SK-N-DZ (cell line): ENCODE data around the gene EFHD2.
"Not testable (repeated sequence)": the region's sequence is repeated elsewhere in the genome, so short reads cannot be mapped to it uniquely, and the experiment has no call there.

Experiments
- DNase-seq: peaks from one replicate; pipeline ENCODE4 v3.0.0-alpha.2; 2015; ENCODE audit warnings: low spot score

Gene EFHD2

GRCh38 chr1:15430787-15431570 lies 21.3 kb downstream of the EFHD2 start:
- peak; percentile 61 for DNase-seq

DNA sequence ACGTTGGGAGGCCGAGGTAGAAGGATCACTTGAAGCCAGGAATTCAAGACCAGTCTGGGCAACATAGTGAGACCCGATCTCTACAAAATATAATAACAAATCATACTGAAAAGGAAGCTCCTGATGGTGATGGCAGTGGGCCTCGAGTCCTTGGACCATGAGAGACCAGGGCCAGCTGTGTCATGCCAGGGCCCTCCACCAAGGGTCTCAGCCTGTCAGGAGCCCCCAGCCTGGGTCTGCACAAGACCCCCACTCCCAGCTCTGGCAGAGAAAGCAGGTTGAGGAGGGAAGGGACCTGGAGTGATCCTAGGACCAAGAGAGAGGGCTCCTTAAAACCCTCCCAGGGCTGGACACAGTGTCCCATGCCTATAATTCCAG lies 21.9 kb downstream of the EFHD2 start:
- DNase-seq: no peak

- DNase-seq: no peak
Observed at GRCh38 chr1:15432324-15432723, 22.6 kb downstream of the EFHD2 start.

DNA sequence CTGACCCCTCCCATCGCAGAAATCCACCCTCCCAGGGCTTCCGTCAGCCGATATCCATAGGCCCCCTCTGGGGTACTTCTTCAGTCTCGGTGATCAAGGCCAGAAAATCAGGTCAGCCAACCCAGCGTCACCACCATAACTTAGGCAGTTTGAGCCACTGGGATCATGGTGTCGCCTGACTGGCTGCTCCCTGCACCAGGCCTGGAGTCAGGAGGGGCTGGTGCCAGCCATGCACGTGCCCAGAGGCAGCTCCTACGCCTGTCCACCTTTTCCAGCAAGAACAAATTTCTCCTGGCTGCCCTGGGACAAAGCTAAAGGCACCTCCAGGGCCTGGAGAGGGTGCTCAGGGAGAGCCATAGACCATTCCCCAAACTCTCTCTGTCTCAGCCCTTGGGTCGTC lies 23.8 kb downstream of the EFHD2 start:
- DNase-seq: no peak

- DNase-seq: not testable (repeated sequence)
Observed at GRCh38 chr1:15434739-15435138, 25.1 kb downstream of the EFHD2 start.

DNA sequence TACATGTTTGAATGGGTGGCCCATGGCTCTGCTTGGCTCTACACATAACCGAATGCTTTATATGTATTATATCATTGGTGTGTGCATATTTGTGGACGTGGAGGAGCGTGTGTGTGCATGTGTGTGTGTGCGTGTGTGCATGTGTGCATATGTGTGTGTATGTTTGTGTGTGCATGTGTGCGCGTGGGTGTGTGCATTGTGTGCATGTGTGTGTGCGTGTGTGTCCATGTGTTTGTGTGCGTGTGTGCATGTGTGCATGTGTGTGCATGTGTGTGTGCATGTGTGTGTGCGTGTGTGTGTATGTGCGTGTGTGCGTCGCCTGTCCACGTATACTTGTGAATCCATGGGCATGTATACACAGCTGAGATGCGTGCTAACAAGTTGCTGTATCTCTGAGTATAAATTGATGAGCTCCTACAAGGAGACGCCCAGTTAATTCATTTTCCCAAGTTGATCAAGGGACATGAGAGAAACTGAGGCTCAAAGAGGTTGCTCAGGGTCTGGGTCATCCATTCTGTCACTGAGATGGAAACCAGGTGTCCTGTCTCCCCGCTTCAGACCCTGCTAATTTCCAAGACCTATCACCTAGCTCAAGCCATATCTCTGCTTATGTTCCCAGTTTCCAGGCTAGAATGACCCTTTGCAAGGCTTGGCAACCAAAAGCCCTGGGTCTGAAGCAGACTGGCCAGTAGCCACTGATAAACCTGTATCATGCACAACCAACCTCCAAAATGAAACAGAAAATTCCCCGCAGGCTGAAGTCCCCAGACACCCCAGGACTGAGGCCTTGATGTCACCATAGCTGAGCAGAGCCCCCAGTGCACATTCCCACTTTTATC lies 25.8 kb downstream of the EFHD2 start:
- DNase-seq: no peak

DNA sequence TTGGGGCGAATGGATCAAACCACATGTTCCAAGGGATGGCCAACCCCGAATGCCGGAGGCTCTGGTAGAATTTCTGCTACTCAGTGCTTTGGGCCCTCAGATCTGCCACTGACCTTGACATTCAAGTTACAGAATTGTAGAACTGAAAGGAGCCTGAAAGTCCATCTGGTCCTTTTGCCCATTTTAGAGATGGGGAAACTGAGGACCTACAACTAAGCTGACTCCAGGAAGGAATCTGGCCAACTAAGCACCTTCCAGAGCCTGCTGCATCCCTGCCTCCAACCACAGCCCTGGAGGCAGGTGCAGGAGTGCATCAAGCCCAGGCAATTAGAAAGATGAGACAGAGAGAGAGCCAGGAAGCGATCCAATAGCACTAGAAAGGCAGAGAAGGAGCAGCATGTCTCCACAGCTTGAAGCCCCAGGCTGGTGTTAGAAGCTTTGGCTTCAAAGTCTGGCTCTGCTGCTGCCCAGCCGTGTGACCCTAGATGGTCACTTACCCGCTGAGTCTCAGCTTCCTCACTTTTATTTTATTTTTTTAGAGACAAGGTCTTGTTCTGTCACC lies 27.3 kb downstream of the EFHD2 start:
- DNase-seq: no peak

GRCh38 chr1:15439325-15439724 lies 29.6 kb downstream of the EFHD2 start:
- DNase-seq: no peak

GRCh38 chr1:15440357-15440756 lies 30.7 kb downstream of the EFHD2 start:
- no peak for DNase-seq

DNA sequence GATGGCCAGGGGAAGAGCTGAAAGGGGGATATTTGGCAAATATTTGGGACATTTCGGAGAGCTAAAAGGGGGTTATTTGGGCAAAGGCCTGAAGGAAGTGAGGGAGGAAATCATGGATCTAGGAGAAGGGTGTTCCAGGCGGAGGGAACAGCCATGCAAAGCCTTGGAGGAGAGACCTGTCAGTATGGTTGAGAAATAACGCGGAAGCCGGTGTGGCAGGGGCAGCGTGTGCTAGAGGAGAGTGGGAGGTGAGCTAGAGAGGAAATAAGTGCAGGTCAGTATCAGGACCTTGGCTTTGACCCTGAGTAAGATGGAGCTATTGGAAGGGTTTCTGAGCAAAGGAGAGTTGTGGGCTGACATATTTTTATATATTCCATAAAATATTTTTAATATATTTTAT lies 31.6 kb downstream of the EFHD2 start:
- no peak for DNase-seq

DNA sequence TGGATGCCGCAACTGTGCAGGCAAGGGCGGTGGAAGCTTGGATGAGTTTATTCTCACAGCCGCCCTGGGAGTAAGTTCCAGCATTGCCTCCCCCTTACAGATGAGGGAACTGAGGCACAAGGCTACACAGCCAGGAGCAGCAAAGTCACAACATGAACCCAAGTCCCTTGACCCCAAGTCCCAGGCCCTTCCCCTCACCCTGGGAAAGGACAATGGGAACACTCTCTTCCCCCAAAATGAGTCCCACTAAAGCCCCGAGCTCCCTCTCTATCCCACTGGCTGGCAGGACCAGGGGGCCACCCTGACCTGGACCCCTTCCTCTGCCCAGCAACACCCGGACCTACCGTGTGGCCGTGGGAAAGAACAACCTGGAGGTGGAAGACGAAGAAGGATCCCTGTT lies 32.4 kb downstream of the EFHD2 start:
- no peak for DNase-seq

DNA sequence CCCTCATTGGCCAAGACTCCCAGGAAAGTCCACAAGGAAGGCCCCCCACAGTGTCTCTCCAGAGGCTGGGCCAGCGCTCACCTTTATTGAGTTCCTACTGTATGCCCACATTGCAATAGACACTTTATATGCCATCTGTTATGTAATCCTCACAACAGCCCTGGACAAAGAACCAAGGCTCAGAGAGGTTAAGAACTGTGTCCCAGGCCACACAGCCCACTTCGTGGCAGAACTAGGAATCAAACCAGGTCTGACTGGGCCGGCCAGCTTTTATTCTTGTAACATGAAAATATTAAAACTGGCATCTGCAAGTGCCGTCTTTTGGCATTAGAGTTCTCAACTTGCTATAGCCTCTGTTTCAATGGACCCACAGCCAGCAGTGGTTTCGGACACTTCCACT lies 33.1 kb downstream of the EFHD2 start:
- no peak for DNase-seq

DNA sequence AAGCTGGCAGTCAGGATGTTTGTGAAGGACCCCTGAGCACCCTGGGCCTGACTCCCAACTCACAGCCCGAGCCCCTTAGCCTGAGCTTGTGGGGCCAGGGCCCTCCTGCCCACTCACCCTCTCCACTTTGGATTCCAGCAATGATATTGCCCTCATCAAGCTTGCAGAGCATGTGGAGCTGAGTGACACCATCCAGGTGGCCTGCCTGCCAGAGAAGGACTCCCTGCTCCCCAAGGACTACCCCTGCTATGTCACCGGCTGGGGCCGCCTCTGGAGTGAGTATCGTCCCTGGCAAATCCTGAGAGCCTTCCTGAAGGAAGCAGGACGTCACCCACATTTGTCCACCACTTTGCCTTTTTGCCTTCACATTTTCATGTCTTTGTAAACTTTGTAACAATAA lies 33.6 kb downstream of the EFHD2 start:
- DNase-seq: no peak

GRCh38 chr1:15444468-15445389 lies 35.0 kb downstream of the EFHD2 start:
- DNase-seq: peak; percentile 86

GRCh38 chr1:15445390-15446122 lies 35.9 kb downstream of the EFHD2 start:
- no peak for DNase-seq

DNA sequence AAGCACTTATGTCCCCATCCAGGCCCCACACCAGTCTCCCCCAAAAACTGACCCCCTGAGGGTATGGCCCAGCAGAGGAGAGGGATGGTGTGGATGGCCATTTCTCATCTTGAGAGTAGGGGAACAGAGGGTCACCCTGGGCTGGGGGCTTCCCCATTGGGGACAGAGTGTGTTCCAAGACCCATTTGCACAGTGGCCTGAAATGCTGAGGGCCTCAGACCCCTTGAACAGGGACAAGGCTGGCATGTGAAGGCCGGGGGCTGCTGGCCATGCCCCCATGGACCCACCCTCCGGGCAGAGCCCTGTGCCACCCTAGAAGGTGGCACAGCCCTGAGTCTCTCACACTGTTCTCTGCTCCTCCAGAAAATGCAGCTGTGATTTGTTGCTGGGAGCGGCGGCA lies 36.5 kb downstream of the EFHD2 start:
- DNase-seq: no peak

GRCh38 chr1:15448877-15449462 lies 39.3 kb downstream of the EFHD2 start:
- DNase-seq: no peak

DNA sequence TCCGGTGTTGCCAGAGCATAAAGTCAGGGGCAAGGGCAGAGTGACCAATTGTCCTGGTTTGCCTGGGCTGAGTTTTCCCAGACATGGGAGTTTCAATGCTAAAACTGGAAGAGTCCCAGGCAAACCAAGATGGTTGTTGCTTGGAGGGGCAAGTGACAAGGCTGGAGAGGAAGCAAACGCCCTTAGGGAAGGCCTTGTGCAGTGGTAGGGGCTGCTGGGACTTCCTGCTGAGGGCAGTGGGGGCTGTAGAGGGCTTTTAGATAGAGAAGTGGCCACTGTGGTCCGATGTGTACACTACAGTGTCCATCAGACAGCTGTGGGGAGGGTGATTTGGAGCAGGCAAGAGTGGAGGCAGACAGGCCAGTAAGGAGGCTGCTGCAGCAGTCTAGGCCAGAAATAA lies 39.9 kb downstream of the EFHD2 start:
- DNase-seq: no peak

- no peak for DNase-seq
Observed at GRCh38 chr1:15451014-15451722, 41.5 kb downstream of the EFHD2 start.

DNA sequence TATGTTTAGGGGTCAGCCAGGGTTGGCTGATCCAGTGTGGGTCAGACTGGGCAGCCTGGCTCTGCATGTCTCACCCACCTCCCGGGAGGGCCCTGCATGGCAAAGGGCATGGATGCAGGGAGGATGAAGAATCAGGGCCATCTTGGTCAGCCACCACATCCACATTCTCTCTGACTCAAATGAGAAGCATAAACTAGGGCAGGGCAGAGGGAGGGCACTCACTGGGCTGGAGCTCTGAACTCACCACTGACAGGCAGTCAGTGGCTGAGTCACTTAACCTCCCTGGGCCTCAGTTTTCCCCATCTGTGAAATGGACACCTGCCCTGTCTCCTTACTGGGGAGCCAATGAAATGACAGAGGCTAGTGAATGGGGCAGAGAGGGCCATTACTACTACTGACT lies 42.5 kb downstream of the EFHD2 start:
- DNase-seq: no peak
